A549 (cell line): Measurements from ENCODE around the gene METTL9.
"Not testable (repeated sequence)": the region's sequence is repeated elsewhere in the genome, so short reads cannot be mapped to it uniquely, and the experiment has no call there.

Experiments
- CTCF ChIP-seq: fragments of >200 bp; sonication (Bioruptor Twin); formaldehyde crosslinking; IDR thresholded peaks from 3 replicates; pipeline ENCODE4 v1.5.1; 2016
- ESRRA ChIP-seq: fragments of 150-350 bp; IDR thresholded peaks from 2 replicates; pipeline ENCODE4 v1.6.1; 2014; ENCODE audit warnings: mild to moderate bottlenecking, low read length, borderline replicate concordance
- JUNB ChIP-seq: fragments of >200 bp; sonication (Bioruptor Twin); formaldehyde crosslinking; IDR thresholded peaks from 2 replicates; pipeline ENCODE4 v1.6.1; 2016
- NR3C1 ChIP-seq: fragments of >200 bp; sonication (Bioruptor Twin); formaldehyde crosslinking; IDR thresholded peaks from 3 replicates; pipeline ENCODE4 v1.6.1; 2017
- POLR2A ChIP-seq: IDR thresholded peaks from 2 replicates; pipeline ENCODE4 v1.6.1; 2012; ENCODE audit warnings: mild to moderate bottlenecking, low read length

GRCh38 chr16:21690967-21691366 is 91.6 kb downstream of the METTL9 start:
- TF ChIP-seq CTCF, ESRRA, POLR2A, NR3C1, JUNB: not testable (repeated sequence)
